Smooth muscle cell of the brain vasculature (primary cell): ENCODE results near the gene PKMYT1.

Experiments used
- DNase-seq: peaks from one replicate; pipeline ENCODE4 v3.0.0-alpha.2; 2012; ENCODE audit warnings: low read depth, low spot score

Gene PKMYT1

DNA sequence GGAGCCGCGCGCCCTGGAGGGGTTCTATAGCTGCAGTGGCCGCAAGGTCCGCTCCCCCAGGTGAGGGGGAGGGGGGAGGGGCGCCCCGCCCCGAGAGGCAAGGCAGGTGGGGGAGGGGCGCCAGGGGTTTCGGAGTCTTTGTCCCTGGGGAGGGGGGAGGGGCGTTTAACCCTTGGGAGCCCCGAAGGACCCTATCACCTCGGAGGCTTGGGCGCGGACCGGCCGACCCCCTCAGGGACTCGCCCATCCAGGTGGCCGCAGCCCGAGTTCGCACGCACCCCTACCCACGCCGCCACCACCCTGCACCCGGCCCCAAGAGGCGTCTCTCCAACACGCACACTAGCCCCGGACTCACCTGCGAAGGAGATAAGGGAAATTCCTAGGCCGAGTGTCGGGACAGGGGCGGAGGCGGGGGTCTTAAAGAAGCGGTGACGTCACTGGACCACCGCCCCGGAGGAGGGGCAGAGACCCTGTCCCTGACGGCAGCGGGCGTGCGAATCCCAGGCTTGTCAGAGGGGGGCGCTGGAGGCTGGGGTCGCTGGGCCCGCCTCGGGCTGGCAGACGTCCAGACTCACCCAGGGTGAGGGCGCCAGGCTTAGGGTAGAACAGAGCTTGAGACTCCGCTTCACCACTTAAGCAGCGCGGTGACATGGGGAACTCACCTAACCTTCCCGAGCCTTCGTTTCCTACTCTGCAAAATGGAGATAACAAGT is 37.7 kb upstream of the PKMYT1 start, which contains the start of gene CLDN6:
Gene CLDN6, minus strand, starts transcription at position 390 of the 713 bp plus-strand sequence. CDS start 2,162 bp downstream, outside the sequence.
- no peak for DNase-seq

DNA sequence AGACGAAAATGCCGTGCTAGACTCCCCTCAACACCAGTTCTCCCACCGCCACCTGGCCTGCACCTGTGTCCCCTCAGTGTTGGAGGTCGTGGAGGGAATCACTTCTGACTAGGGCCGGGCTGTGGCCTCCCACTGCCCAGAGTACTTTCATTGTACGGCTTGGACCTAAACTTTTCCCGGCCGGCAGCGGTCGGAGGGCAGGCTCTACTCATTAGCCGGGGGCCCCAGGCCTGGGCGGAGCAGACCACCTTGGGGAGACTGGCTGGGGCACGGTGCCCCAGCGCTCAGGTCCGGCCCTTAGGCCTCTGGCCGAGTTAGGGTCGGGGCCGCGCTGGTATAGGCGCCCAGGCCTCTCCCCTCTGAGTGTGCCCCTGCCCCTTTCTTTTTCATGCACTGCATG is 37.1 kb upstream of the PKMYT1 start:
- no peak for DNase-seq

DNA sequence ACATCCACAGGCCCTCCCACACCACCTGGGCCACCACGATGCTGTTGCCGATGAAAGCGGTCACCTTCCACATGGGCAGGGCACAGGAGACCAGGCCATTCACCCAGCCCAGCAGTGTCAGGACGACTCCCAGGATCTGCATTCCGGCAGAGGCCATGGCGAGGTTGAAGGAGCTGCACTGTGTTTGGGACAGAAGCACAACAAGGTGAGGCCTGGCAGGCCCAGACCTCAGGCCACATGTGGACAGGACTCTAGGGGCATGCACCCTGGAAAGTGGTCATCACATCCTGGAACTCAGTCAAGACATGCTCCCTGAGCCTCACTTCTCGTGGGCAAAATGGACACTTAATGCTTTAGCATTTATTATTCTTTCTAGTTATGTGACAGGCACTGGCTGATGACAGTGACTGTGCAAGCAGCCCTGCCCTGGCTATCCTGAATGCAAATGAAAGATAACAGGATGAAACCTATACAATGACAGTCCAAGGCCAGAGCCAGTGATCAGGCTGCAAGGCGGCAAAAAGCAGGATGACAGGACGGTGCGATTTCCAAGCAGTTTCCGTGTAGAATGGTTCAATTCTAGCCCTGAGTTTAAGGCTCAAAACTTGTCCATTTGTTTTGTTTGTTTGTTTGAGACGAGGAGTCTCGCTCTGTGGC is 35.7 kb upstream of the PKMYT1 start:
- DNase-seq, result no peak

DNA sequence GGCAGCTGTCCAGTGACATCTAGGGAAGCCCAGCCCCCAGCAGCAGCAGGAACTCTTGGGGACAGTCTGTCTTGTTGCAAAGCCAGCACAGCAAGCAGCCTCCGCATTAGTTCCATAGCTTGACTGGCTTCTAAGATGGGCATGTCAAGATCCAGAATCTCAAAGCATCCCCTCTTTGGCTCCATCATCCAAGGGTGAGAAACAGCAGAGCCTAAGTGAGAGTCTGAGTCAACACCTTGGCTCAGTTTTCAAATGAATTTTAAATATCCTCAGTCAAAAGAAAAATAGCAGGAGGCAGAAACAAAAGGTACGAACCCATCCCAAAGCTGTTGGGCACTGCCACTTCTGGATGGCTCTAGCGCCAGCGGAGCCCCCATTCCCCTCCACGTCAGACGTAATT is 34.7 kb upstream of the PKMYT1 start:
- no peak for DNase-seq

DNA sequence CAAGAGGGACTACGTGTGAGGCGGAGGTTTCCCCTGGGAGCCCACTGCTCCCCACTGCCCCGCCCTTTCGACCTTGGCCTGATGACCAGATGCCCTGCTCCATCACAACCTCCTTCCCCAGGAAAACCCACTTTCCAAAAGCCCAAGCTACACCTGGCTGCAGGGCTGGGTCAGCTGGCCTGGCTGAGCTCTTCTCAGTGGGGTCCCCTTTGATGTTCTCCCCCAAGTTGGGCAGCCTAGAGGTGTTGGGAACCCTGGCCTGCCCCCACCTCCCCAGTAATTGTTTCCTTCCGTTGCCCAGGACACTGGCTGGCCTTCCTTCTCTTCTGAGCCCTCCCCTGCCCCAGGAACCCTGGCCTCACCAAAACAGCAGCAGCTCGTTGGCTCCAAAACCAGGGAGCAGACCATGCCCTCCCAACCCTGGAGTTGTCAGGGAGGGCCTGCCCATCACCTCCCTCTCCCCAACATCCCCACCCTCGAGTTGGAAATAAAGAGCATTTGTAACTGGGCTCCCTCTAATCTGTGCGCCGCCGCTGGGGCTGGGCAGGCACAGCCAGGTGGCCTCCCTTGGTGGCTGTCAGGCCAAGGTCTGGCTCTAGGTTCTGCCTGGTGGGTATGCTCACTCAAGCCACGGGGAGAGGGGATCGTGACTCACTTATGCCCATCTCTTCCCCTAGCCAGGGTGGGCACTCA is 33.9 kb upstream of the PKMYT1 start:
- no peak for DNase-seq

DNA sequence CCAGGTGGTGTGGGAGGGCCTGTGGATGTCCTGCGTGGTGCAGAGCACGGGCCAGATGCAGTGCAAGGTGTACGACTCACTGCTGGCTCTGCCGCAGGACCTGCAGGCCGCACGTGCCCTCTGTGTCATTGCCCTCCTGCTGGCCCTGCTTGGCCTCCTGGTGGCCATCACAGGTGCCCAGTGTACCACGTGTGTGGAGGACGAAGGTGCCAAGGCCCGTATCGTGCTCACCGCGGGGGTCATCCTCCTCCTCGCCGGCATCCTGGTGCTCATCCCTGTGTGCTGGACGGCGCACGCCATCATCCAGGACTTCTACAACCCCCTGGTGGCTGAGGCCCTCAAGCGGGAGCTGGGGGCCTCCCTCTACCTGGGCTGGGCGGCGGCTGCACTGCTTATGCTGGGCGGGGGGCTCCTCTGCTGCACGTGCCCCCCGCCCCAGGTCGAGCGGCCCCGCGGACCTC is 33.3 kb upstream of the PKMYT1 start:
- no peak for DNase-seq

DNA sequence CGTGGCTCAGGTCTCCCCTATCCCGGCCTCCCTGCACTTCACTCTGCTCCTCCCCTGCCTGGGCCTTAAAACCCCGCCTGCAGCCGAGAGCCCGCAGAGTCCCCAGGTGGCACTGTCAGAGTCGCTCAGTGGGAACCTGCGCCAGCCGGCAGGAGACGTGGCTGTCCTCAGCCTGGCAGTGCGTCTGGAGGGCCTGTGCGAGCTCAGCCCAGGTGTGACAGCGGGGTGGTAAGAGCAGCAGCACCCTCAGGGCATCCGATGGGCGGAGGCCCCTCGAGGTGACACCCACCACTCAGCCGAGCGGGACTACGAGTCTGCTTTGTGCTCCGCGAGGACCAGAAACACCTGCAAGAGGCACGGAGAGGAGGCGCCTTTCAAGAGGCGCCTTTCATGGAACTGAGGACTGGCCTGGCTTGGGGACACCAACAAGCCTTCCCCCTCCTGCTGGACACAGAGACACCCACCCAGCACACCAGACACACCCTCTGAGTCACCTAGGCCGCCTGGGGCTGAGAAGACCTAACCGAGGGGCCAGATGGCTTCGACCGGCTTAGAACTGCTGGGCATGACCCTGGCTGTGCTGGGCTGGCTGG is 32.7 kb upstream of the PKMYT1 start, which contains the start of gene CLDN9:
Gene CLDN9, plus strand, starts transcription at position 96 of the 593 bp plus-strand sequence. Its CDS starts 440 bp downstream, at position 536.
- no peak for DNase-seq

DNA sequence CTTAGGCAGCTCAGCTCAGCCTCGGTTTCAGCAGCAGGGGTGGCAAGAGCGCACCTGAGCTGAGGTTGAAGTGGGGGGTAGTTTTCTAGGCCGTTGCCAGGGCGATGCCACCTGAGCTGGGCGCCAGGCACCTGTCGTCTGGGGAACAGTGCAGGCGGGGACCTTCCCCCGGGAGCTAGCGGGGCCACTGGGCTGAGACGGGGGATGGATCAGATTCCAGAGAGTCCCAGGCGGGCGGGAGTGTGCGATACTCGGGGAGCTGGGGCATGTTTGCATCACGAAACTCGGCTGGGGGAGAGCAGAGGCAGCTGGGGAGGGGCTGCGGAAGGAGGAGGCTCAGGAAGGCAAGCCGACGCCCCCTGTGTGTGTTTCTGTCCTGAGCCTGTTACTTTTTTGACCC is 32.0 kb upstream of the PKMYT1 start:
- DNase-seq, result no peak

DNA sequence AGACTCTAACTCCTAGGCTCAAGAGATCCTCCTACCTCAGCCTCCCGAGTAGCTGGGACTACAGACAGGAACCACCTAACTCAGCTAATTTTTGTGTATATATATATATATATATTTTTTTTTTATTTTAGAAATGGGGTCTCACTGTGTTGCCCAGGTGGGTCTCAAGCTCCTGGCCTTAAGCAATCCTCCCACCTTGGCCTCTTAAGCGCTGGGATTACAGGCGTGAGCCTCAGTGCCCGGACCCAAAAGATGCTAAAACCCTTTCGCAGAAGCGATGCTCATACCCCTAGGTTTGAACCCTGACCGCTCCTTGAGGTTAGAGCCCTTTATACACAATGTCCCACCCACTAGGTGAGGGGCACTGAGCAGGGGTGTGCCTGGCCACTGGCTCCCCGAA is 30.3 kb upstream of the PKMYT1 start:
- no peak for DNase-seq

DNA sequence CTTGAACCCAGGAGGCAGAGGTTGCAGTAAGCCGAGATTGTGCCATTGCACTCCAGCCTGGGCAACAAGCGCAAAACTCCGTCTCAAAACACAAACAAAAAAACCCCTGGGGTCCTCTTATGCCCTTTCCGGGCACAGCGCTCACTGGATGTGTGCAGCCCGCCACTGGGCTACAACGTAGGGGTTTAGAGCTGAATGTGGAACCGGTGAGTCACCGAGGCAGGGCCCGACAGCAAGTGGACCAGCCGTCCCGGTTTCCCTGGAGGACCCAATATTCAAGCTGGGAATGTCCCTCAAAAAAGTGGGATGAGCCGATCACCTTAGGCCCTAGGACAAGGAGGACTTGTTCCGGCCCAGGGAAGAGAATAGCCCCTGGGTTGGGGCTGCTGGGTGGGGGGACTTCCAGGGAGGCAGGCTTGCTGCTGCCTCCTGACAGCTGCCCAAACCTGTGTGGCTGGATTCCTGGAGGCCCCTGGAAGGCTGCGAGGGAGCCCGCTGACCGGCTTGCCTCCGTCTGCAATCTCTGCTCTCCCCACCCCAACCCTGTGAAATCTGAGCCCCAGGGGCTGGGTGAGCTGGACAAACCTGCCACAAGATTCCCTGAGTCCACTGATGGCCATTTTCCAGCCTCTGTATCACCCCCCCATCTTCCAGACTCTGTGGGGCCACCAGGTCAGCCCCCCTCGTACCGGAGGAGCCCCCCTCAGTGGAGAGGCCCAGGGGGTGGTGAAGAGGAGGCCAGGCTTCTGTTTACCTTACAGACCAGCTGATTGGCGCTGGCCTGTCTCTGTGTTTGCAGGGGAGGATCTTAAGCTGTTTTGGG is 29.5 kb upstream of the PKMYT1 start:
- no peak for DNase-seq

DNA sequence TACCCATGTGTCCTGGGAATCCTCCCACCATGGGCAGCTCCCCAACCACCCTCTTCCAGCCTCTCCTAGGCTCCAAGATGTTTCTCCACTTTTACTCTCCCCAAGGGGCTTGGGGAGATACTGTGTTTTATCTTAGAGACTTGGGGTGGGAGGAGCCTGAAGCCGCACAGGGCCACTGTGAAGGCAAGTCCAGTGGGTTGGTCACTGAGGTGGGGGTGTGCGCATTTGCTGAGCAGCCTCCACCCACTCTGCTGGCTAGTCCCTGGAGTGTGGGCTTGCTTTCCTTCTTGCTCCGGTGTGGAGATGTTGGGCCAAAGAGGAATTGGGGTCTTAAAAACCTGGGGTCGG is 28.4 kb upstream of the PKMYT1 start:
- DNase-seq, result no peak

DNA sequence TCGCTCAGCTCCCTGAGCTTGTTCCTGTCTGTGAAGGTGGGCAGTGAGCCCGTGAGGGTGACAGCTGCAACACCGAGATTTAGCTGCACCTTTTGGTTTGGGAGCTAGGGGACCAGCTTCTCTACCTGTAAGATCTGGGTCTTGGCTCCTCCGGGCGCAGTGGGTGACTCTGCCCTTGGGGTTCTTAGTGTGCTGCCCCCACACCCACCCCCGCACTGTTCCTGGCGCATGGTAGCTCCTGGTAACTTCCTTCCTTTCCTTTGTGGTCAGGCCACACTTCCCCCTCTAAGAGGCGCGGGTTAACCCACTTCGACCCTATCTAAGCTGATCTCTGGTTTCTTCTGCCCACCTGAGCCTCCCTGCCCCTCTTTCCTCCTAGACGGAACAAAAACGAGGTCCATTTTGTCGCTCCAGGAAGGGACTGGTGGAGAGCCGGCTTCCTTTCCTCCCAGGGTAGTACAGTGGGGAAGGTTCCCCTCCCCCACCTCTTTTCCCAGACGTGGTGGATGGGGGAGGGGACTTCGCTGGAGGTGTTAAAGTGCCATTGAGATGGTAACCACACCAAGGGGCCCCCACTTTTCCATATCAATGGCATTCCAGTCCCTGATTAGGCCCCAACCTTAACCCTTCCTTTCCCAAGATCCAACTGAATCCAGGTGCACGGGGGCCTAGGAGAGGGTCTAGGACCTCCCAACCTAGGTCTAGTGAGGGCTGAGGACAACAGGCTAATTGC is 27.9 kb upstream of the PKMYT1 start:
- no peak for DNase-seq

DNA sequence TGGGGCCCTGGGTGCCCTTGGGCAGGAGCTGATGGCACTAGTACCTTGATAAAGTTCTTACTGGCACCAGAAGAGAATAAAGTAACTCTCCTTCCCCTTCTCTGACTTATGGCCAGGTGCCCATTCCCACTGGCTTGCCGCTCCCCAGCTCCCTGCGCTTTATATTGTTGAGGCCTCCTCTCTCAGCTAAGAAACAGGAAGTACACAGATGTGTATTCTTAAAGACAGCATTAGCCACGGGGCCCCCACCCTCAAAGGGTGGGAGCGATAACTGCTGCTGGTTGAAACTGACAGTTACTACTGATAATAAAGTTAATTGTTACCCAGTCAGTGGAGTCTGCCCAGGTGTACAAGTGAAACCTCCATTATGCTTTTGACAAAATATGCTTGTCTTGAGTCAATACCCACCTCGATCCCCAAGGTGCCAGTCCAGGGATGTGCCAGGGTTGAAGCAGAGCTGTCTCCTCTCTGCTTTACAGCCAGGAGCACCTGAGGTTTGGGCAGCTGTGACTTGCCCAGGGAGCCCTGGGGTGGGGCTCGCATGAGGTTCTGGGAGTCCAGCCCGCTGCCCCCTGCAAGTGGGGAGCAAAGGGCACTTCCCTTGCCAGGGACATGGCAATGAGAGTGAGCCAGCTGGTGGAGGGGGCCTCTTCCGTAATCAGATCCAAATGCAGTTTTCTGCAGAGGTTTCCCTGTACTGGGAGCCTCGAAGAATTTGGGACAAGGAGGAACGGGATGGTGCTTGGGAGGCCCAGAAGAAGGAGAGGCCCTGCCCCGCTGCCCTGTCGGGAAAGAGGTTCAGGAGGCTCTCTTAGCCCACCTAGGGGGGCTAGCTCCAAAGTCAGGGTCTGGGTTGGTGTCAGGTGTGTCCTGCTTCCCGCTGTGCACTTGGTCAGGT is 27.1 kb upstream of the PKMYT1 start:
- no peak for DNase-seq

DNA sequence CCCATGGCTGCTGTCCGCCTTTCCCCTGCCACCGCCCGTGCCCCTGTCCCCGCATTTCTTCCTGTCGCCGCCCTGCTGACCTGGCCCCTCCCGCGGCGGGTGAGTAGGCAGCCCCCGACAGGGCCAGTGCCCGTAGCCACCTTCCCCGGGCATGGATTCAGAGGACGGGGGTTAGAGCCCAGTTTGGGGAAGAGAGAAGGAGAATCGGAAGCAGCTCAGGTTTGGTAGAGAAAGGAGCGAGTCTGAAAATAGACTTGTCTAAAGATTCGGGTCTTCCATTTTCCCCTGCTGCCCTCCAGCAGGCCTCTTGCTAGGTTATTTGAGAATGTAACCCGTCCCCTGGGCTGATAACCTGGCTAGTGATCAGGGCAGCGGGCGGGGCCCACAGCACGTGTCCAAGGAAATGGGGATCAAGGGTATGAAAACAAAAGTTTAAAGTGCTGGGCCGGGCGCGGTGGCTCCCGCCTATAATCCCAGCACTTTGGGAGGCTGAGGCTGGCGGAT is 24.6 kb upstream of the PKMYT1 start:
- no peak for DNase-seq

DNA sequence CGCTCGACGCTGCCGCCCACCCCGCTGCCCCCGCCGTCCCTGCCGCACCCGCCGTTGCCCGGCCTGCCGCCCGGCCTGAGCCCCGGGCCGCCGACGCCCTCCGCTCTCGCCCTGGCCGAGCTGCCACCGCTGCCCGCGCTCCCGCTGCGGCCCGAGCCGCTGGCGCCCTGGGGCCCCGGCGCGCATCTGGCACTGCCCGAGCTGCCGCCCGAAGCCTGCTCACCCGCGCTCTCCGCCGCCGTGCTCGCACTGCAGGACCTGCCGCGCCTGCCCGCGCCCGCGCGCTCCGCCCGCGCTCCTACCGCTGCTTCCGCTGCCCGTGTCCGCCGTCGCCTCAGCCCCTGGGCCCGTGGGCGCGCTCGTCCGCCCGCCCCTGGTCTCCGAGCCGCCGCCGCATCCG is 24.1 kb upstream of the PKMYT1 start:
- no peak for DNase-seq

DNA sequence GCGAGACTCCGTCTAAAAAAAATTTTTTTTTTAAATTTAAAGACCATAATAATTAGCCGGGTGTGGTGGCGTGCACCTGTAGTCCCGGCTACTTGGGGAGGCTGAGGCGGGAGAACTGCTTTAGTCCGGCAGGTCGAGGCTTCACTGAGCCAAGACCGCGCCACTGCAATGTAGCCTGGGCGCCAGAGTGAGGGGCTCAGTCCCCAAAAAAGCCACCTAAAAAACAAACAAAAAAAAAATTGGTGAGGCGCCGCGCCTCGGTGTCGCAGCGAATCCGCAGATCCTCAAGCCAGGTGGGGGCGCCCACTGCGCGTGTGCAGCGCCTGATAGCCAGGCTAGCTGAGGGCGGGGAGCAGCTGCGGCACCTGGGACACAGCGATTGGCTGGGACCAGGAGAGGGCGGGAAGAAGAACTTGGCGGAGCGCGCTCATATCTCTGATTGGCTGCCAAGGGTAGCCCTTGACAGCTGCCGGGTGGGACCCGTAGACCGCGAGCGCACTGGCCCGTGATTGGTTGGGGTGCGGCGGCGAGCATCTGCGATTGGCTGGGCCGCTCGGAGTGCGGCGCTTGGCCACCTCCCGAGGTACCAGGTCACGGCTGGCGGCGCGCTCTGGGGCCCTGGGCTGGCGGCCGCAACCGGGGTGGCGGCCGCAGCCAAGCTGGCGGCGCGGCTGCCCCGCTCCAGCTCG is 23.5 kb upstream of the PKMYT1 start:
- peak; percentile 88 for DNase-seq

DNA sequence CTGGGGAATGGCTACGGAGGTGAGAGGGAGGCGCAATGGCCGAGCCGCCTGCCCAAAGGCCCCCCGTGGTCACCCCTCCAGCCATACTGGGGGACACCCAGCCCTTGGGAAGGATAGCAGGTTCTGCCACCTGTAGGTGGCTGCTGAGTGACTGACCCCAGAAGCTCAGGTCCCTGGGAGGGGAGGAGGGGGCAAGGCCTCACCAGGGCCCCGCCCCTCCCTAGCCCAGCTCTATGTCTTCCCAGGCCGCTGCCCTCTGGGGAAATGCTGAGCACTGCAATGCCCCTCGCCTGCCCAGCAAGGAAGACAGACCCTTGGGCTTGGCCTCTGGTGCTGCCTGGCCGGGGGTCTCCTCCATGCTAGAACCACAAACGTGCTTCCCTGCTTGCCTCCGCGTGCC is 21.1 kb upstream of the PKMYT1 start:
- no peak for DNase-seq

DNA sequence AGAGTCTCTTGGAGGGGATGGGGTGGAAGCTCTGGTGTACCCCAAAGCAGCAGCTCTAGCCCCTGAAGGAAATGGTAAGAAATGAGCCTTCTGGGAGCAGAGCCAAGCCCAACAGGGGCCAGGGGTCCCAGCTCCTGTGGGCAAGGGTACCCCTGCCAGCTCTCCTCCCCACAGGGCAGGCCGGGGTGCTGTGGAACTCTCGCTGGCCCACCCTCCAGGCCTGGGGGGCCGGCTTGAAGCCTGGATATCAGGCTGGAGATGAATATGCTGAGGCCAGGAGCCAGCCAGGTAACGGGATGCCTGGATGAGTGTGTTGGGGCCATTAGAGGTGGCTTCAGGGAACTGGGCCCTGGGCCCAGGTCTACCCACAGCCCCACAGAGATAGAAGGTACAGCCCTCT is 20.3 kb upstream of the PKMYT1 start:
- no peak for DNase-seq

DNA sequence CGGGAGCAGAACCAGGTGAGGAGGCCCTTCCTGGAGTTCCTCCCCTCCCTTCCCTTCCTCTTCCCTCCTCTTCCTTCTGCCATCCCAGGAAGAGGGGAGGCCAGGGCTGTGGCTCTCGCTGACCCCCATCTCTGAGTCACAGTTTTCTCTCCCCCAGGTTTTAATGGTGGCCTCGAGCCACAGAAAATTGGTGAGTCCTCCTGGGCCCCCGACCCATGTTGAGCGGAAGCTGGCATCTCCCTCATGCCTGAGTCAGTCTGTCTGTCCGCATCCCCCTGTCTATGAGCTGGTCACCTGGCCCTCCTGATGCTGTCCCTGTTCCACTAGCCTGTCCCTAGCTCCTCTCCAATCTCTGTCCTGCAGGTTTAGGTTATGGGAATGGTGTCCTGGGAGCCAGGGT is 19.7 kb upstream of the PKMYT1 start:
- no peak for DNase-seq
